RWPE2 (cell line): ENCODE data around the gene ZFHX3.

ENCODE experiments used
- ATAC-seq: fragments of 200-7000 bp; cut with Tn5 transposase; 3 replicates; pipeline ENCODE4 v1.9.1; 2021; ENCODE audit warnings: low read depth
- DNase-seq: peaks from one replicate; pipeline ENCODE4 v3.0.0-alpha.2; 2020; ENCODE audit warnings: low spot score
- H3K27ac ChIP-seq: fragments of 450-650 bp; 2 replicates; pipeline ENCODE4 v1.5.1; 2017; ENCODE audit warnings: mild to moderate bottlenecking; ENCODE audit not compliant: poor library complexity, severe bottlenecking
- H3K27me3 ChIP-seq: fragments of 250-450 bp; sonication (Bioruptor Pico); 2 replicates; pipeline ENCODE4 v1.5.1; 2021; ENCODE audit warnings: mild to moderate bottlenecking, moderate library complexity; ENCODE audit not compliant: insufficient read depth, poor library complexity, severe bottlenecking
- H3K36me3 ChIP-seq: fragments of 250-450 bp; sonication (Bioruptor Pico); 2 replicates; pipeline ENCODE4 v1.5.1; 2020; ENCODE audit warnings: low read depth, mild to moderate bottlenecking, moderate library complexity
- H3K4me1 ChIP-seq: fragments of 250-450 bp; sonication (Bioruptor Pico); 2 replicates; pipeline ENCODE4 v1.5.1; 2021; ENCODE audit warnings: mild to moderate bottlenecking, moderate library complexity; ENCODE audit not compliant: insufficient read depth, poor library complexity, severe bottlenecking
- H3K4me3 ChIP-seq: fragments of 250-450 bp; sonication (Bioruptor Pico); 2 replicates; pipeline ENCODE4 v1.5.1; 2021; ENCODE audit warnings: mild to moderate bottlenecking, moderate library complexity; ENCODE audit not compliant: severe bottlenecking
- H3K9me3 ChIP-seq: fragments of 250-450 bp; sonication (Bioruptor Pico); 2 replicates; pipeline ENCODE4 v1.5.1; 2021; ENCODE audit warnings: mild to moderate bottlenecking, moderate library complexity; ENCODE audit not compliant: severe bottlenecking
- TF ChIP-seq, protein P1 (sequence below): fragments of 450-650 bp; IDR thresholded peaks from one replicate; pipeline ENCODE4 v1.5.1; 2017; ENCODE audit warnings: mild to moderate bottlenecking, moderate library complexity; ENCODE audit not compliant: poor library complexity, severe bottlenecking

Gene ZFHX3

DNA sequence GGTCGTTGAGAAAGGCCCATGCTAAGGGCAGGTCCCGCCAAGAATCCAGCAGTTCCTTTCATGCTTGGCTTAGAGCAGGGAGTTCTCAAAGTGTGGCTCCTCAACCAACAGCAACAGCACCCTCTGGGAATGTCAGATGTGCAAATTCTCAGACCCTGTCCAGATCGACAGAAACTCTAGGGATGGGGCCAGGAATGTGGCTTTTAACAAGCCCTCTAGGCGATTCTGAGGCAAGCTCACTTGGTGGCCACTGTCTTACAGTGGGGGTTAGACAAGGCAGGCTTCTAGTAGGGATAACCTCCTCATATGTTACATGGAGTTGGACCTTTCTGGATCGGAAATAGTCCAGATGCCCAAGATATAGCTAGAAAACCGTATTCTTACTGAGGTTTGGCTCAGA, 144.8 kb downstream of the ZFHX3 start:
- ATAC-seq (no peak), DNase-seq (peak; percentile 5)
- Histone ChIP-seq H3K9me3 (no peaks in the 10 kb centered on the region), H3K36me3 (no peaks in the 10 kb centered on the region), H3K27me3 (no peaks in the 10 kb centered on the region), H3K27ac (no peak overlapping the region), H3K4me1 (peaks cover 11% of the 10 kb centered on the region), H3K4me3 (no peak overlapping the region)
- TF ChIP-seq, protein P1, sequence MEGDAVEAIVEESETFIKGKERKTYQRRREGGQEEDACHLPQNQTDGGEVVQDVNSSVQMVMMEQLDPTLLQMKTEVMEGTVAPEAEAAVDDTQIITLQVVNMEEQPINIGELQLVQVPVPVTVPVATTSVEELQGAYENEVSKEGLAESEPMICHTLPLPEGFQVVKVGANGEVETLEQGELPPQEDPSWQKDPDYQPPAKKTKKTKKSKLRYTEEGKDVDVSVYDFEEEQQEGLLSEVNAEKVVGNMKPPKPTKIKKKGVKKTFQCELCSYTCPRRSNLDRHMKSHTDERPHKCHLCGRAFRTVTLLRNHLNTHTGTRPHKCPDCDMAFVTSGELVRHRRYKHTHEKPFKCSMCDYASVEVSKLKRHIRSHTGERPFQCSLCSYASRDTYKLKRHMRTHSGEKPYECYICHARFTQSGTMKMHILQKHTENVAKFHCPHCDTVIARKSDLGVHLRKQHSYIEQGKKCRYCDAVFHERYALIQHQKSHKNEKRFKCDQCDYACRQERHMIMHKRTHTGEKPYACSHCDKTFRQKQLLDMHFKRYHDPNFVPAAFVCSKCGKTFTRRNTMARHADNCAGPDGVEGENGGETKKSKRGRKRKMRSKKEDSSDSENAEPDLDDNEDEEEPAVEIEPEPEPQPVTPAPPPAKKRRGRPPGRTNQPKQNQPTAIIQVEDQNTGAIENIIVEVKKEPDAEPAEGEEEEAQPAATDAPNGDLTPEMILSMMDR = no peak

DNA sequence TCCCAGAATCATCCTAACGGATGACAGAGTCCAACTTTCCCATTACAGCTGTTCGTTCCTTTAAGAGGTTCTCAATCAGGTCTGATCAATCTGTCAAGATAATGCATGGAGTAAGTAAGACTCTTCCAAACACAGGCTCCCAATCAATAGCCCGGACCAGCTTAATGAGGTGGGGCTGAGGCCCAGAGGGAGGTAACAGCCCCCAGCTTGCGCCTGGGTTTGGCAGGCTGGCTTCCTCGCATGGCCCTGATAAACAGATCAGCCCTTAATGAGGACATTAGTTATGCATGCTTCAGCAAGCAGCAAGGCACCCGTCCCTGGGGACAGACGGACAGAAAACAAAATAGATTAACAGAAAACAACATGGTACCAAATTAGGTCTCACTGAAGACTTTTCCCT, 145.7 kb downstream of the ZFHX3 start:
- Histone ChIP-seq H3K4me1 (peaks cover 11% of the 10 kb centered on the region), H3K36me3 (no peaks in the 10 kb centered on the region), H3K4me3 (no peak overlapping the region), H3K27me3 (no peaks in the 10 kb centered on the region), H3K27ac (no peak overlapping the region), H3K9me3 (no peaks in the 10 kb centered on the region)
- DNase-seq (peak; percentile 9), ATAC-seq (no peak)
- TF ChIP-seq, protein P1 = no peak

DNA sequence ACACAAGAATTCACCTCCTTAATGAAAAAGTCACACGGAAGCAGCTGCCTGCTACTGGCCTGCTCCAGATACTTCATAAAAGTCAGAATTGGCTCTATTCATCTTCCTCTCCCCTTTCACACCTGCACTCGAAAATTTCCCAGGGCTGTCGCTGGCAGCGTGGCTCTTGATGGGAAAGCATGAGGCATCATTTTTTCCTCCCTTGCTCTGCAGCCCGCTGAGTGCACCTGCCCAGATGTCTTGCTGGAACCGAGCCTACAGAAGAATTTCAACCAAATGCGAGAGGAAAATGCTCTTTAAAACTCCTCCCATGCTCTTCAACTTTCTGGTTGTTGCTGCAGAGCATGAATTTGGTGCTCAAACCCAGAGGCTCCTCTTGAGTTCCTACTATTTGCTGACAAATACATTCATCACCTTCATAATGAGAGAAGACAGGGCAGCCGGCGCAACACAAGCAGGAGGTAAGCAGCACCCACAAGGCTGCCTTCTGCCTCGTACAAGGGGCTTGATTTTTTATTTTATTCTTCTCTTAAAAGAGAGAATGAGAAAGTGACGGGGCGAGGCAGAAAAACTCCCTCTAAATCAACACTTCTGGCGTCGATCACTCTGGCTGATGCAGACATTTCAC, 146.8 kb downstream of the ZFHX3 start:
- no peak overlapping the region for H3K27ac ChIP-seq
- H3K36me3 ChIP-seq = no peaks in the 10 kb centered on the region
- no peaks in the 10 kb centered on the region for H3K27me3 ChIP-seq
- DNase-seq (peak; percentile 25), ATAC-seq (no peak)
- TF ChIP-seq, protein P1 = no peak
- peaks cover 9% of the 10 kb centered on the region for H3K4me1 ChIP-seq
- H3K4me3 ChIP-seq = no peak overlapping the region
- no peaks in the 10 kb centered on the region for H3K9me3 ChIP-seq

DNA sequence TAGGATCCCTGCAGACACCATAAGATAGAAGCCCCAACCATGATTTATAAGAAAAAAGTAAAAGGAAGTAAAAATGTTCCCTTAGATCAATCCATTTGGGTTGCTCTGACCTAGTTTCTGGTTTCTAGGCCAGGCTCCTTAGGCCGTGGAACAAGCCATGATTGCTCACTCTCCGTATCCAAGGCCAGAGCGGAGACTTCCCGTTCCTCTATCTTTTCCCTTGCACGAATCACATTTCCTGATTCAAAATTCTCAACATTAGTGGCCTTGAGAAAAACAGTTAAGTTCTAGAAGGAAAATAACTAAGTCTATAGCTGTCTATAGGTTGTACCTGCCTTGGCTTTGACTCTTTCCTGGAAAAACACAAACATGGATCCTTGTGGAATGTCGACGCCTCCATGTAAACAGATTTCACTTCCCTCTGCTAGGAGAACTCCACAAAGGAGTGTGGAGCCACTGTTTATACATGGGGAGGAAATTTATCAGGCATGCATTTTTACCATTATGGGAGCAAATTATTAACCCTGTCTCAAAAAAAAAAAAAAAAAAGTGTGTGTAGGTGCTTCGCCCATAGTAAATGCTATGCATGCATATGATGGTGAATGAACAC, 149.6 kb downstream of the ZFHX3 start:
- Histone ChIP-seq H3K4me3 (no peak overlapping the region), H3K27ac (no peak overlapping the region), H3K27me3 (no peaks in the 10 kb centered on the region), H3K4me1 (no peaks in the 10 kb centered on the region), H3K9me3 (no peaks in the 10 kb centered on the region), H3K36me3 (no peaks in the 10 kb centered on the region)
- DNase-seq (no peak), ATAC-seq (no peak)
- TF ChIP-seq, protein P1 = no peak

DNA sequence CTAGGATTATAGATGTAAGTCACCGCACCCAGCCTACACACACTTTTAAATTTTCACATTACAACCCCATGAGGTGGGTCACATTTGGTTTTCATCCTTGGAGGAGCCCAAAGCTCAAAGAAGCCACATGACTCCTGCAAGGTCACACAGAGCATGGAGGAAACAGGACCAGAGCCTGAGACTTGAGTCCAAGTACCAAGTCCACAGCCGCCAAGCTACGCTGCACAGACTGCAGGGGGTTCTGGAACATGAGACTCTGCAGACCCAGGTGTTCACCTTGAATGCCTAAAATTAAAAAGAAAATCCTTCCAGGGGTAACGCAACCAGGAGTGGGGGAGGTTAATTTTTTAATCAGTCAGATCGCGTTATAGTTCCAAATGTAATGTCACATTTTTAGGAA, 150.2 kb downstream of the ZFHX3 start:
- H3K36me3 ChIP-seq = no peaks in the 10 kb centered on the region
- H3K4me3 ChIP-seq = no peak overlapping the region
- H3K27me3 ChIP-seq = no peaks in the 10 kb centered on the region
- DNase-seq (no peak), ATAC-seq (no peak)
- H3K9me3 ChIP-seq = no peaks in the 10 kb centered on the region
- H3K4me1 ChIP-seq = no peaks in the 10 kb centered on the region
- TF ChIP-seq, protein P1 = no peak
- H3K27ac ChIP-seq = no peak overlapping the region
